Esophagus squamous epithelium (tissue), 5 donors: ENCODE data around the gene TEC. TPM values are rescaled to one million over a fixed set of nuclear protein-coding genes. Genes with fewer than 3 reads are reported as not detected.

ENCODE experiments used
- DNase-seq: peaks from one replicate; lab custom pipeline; 2025; lab: John Stamatoyannopoulos, UW
- H3K27ac ChIP-seq, 4 donors: fragments of 200-600 bp; sonication (generic); one replicate each; pipeline ENCODE4 v1.5.1; 2016 to 2019; ENCODE audit warnings: mild to moderate bottlenecking in 1 of 4
- H3K27me3 ChIP-seq, 4 donors: fragments of 200-600 bp; sonication (generic); 1 replicate in 3 of 4; 2 replicates in 1 of 4; pipeline versions ENCODE4 v1.5.1 to v1.6.0; 2017 to 2021; ENCODE audit warnings: antibody characterized with exemption in 1 of 4
- H3K36me3 ChIP-seq, 3 donors: fragments of 200-600 bp; sonication (generic); one replicate each; pipeline ENCODE4 v1.5.1; 2016 to 2019
- H3K4me1 ChIP-seq, 3 donors: fragments of 200-600 bp; sonication (generic); one replicate each; pipeline ENCODE4 v1.5.1; 2017 to 2019
- H3K4me3 ChIP-seq, 4 donors: fragments of 200-600 bp; sonication (generic); 1 replicate in 3 of 4; 2 replicates in 1 of 4; pipeline ENCODE4 v1.5.1; 2016 to 2019; ENCODE audit warnings: mild to moderate bottlenecking in 2 of 4, moderate library complexity in 1 of 4
- H3K9me3 ChIP-seq, 3 donors: fragments of 200-600 bp; sonication (generic); one replicate each; pipeline ENCODE4 v1.5.1; 2016 to 2019
- POLR2A ChIP-seq, 4 donors: fragments of 450-650 bp; IDR thresholded peaks; one replicate each; pipeline ENCODE4 v1.6.1; 2017; ENCODE audit warnings: antibody characterized with exemption in 4 of 4, mild to moderate bottlenecking in 4 of 4, moderate library complexity in 3 of 4
- WGBS, 2 donors: methylation state at CpG; one replicate each; pipeline ENCODE4 v1.1.5; 2018; 5-methylcytosine and 5-hydroxymethylcytosine counted together
- intact Hi-C: fragments of 100-400 bp; cut with DNase I; formaldehyde crosslinking; loops from one replicate; pipeline ENCODE4 v1.15.0; 2022
- total RNA-seq, 4 donors: library from RNA; depleted of rRNA; stranded (reverse); fragments of >200 nt; gene quantifications; one replicate each; pipeline ENCODE4 v1.1.0, GENCODE V29; 2016
- TF ChIP-seq, protein P1 (sequence below), 6 experiments: fragments of 450-650 bp in 4 of 6; fragments of 200-600 bp in 2 of 6; sonication (generic) in 2 of 6; IDR thresholded peaks; one replicate each; pipeline ENCODE4 v1.5.1; 2016 to 2019; ENCODE audit warnings: antibody characterized with exemption in 6 of 6, mild to moderate bottlenecking in 4 of 6, moderate library complexity in 4 of 6
- donor health status: DM: yes; HTN: yes; CAD: no.

TEC gene
- total RNA-seq, 4 donors from 2014 or later, result 3.8 to 8.6 (median 7.2) TPM

DNA sequence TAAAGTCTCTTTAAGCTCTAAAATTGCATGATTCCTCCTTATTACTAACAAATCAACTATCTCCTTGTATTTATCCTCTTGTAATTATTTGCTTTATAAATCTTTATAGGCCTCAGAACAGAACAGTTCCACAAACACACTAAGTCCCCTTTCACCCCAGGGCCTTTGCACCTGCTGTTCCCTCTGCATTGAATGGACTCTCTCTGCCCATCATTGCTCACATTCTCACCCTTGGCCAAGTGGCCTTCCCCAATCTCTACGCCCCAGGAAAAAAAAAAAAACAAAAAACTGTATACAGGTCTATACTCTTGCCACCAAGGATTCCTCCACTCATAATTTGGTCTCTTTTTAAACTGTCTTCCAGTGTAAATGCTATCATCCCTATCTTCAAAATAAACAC, 53.7 kb downstream of the TEC start:
- TF ChIP-seq, protein P1, sequence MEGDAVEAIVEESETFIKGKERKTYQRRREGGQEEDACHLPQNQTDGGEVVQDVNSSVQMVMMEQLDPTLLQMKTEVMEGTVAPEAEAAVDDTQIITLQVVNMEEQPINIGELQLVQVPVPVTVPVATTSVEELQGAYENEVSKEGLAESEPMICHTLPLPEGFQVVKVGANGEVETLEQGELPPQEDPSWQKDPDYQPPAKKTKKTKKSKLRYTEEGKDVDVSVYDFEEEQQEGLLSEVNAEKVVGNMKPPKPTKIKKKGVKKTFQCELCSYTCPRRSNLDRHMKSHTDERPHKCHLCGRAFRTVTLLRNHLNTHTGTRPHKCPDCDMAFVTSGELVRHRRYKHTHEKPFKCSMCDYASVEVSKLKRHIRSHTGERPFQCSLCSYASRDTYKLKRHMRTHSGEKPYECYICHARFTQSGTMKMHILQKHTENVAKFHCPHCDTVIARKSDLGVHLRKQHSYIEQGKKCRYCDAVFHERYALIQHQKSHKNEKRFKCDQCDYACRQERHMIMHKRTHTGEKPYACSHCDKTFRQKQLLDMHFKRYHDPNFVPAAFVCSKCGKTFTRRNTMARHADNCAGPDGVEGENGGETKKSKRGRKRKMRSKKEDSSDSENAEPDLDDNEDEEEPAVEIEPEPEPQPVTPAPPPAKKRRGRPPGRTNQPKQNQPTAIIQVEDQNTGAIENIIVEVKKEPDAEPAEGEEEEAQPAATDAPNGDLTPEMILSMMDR (IDR thresholded peaks at IDR 0.05), result no peak
- no peak for TF ChIP-seq POLR2A (IDR thresholded peaks at IDR 0.05)
- DNase-seq, result no peak
- 91 to 100% methylated on average over 1 of the region's 1 CpG for WGBS, 2 donors
- Histone ChIP-seq H3K27me3 (no peaks in the 10 kb centered on the region), H3K27ac (no peak overlapping the region), H3K4me1 (no peaks in the 10 kb centered on the region), H3K36me3 (no peaks in the 10 kb centered on the region), H3K4me3 (no peak overlapping the region), H3K9me3 (no peaks in the 10 kb centered on the region)
- intact Hi-C loops, result no loop called here

DNA sequence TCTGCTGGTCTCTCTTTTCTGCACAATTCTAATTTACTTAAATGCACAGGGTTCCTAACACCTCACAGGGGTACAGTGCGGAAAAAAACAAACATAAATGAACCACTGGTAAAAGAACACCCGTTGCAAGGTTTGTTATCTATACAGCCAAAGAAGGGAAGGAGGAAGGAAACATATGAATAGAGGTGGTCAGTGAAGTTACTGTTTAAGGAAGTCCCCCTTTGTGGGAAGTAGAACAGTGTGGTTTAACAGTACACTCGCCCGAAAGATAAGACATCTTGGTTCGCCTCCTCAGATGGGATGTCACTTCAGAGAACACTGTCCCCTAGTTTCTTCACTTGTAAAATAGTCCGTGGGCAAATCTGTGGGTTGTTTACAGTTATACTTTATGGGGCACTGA, 57.5 kb downstream of the TEC start:
- H3K27me3 ChIP-seq, result no peaks in the 10 kb centered on the region
- intact Hi-C loops, result no loop called here
- no peak for DNase-seq
- no peak overlapping the region for H3K4me3 ChIP-seq
- no peaks in the 10 kb centered on the region for H3K36me3 ChIP-seq
- H3K27ac ChIP-seq, result no peak overlapping the region
- TF ChIP-seq, protein P1 (IDR thresholded peaks at IDR 0.05), result no peak
- TF ChIP-seq POLR2A (IDR thresholded peaks at IDR 0.05), result no peak
- WGBS, 2 donors, result 49 to 62% methylated on average over 6 of the region's 6 CpGs
- no peaks in the 10 kb centered on the region for H3K4me1 ChIP-seq
- no peaks in the 10 kb centered on the region for H3K9me3 ChIP-seq

DNA sequence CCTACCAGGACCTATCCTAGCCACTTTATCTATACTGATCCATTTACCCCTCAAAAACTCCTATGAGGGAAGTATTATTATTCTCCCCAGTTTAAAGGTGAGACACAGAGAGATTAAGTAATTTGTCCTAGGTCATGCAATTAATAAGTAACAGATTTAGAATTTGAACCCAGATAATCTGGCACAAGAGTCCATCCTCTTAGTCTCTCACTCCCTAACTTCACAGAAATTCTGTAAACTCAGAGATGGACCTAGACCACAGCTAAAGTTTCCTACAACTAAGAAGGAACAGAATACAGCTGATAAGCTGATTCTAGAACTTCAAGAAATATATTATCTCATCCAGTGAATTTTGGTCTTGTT, 58.7 kb downstream of the TEC start:
- intact Hi-C loops, result no loop called here
- no peaks in the 10 kb centered on the region for H3K27me3 ChIP-seq
- H3K9me3 ChIP-seq, result no peaks in the 10 kb centered on the region
- H3K27ac ChIP-seq, result no peak overlapping the region
- no peaks in the 10 kb centered on the region for H3K36me3 ChIP-seq
- H3K4me3 ChIP-seq, result no peak overlapping the region
- DNase-seq, result no peak
- H3K4me1 ChIP-seq, result no peaks in the 10 kb centered on the region
- TF ChIP-seq POLR2A (IDR thresholded peaks at IDR 0.05), result no peak
- TF ChIP-seq, protein P1 (IDR thresholded peaks at IDR 0.05), result no peak

DNA sequence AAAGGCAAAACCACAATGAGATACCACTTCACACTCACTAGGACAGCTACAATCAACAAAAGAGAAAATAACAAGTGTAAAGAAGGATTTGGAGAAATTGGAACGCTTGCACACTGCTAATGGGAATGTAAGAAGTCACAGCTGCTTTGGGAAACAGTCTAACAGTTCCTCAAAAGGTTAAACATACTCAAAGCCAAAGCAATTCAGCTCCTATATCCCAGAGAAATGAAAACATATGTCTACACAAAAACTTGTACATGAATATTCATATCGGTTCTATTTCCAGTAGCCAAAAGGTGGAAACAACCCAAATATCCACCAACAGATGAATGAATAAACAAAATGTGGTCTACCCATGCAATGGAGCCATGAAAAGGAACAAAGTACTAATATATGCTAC, 64.0 kb downstream of the TEC start:
- H3K4me3 ChIP-seq, result no peak overlapping the region
- no peaks in the 10 kb centered on the region for H3K4me1 ChIP-seq
- no peaks in the 10 kb centered on the region for H3K36me3 ChIP-seq
- DNase-seq, result no peak
- intact Hi-C loops, result no loop called here
- no peak overlapping the region for H3K27ac ChIP-seq
- no peaks in the 10 kb centered on the region for H3K27me3 ChIP-seq
- no peaks in the 10 kb centered on the region for H3K9me3 ChIP-seq
- no peak for TF ChIP-seq POLR2A (IDR thresholded peaks at IDR 0.05)
- TF ChIP-seq, protein P1 (IDR thresholded peaks at IDR 0.05), result no peak
- 85% methylated on average over 2 of the region's 2 CpGs for WGBS, 2 donors

DNA sequence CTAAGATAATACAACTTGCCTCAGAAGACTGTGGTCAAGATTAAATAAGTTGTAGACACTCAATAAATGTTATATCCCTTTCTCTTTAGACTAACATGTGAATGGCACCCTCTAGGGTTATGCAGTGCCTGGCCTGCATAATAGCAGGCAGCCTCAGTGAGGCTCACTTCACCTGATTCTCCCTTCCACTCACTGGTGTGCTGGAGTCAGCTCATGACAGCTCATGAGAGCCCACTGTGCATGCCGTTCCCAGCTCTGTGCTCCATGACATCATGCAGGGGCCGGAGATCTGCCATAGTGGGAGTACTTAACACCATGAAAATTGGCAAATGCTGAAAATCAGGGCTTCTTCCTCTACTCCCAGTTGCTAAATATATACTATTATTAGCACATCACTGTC, 64.5 kb downstream of the TEC start:
- DNase-seq, result no peak
- Histone ChIP-seq H3K4me3 (no peak overlapping the region), H3K27me3 (no peaks in the 10 kb centered on the region), H3K36me3 (no peaks in the 10 kb centered on the region), H3K27ac (no peak overlapping the region), H3K9me3 (no peaks in the 10 kb centered on the region), H3K4me1 (no peaks in the 10 kb centered on the region)
- 80 to 94% methylated on average over 2 of the region's 2 CpGs for WGBS, 2 donors
- intact Hi-C loops, result no loop called here
- TF ChIP-seq POLR2A (IDR thresholded peaks at IDR 0.05), result no peak
- TF ChIP-seq, protein P1 (IDR thresholded peaks at IDR 0.05), result no peak
